ENCODE data around the gene DCAF10. TPM values are rescaled to one million over a fixed set of nuclear protein-coding genes. Genes with fewer than 3 reads are reported as not detected.

DCAF10 gene
- total RNA-seq, 1 donor from 2014 or later, result 17.8 TPM

GRCh38 chr9:37904445-37905130 is 104.0 kb downstream of the DCAF10 start:
- TF ChIP-seq, protein P1, sequence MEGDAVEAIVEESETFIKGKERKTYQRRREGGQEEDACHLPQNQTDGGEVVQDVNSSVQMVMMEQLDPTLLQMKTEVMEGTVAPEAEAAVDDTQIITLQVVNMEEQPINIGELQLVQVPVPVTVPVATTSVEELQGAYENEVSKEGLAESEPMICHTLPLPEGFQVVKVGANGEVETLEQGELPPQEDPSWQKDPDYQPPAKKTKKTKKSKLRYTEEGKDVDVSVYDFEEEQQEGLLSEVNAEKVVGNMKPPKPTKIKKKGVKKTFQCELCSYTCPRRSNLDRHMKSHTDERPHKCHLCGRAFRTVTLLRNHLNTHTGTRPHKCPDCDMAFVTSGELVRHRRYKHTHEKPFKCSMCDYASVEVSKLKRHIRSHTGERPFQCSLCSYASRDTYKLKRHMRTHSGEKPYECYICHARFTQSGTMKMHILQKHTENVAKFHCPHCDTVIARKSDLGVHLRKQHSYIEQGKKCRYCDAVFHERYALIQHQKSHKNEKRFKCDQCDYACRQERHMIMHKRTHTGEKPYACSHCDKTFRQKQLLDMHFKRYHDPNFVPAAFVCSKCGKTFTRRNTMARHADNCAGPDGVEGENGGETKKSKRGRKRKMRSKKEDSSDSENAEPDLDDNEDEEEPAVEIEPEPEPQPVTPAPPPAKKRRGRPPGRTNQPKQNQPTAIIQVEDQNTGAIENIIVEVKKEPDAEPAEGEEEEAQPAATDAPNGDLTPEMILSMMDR (conservative IDR thresholded peaks at IDR 0.05; ENCODE audit: low read depth, low read length), result no peak
- no peak for DNase-seq (ENCODE audit: low read depth)
- peak overlapping the region; percentile 89 for H3K4me3 ChIP-seq (ENCODE audit: low read depth, low read length)

- H3K4me3 ChIP-seq (ENCODE audit: low read depth, low read length), result peak overlapping the region; percentile 89
- TF ChIP-seq, protein P1 (conservative IDR thresholded peaks at IDR 0.05; ENCODE audit: low read depth, low read length), result no peak
- no peak for DNase-seq (ENCODE audit: low read depth)
Measured at GRCh38 chr9:37905131-37905505, 104.5 kb downstream of the DCAF10 start.

- DNase-seq (ENCODE audit: low read depth), result no peak
- no peak overlapping the region for H3K4me3 ChIP-seq (ENCODE audit: low read depth, low read length)
- TF ChIP-seq, protein P1 (conservative IDR thresholded peaks at IDR 0.05; ENCODE audit: low read depth, low read length), result no peak
Measured at GRCh38 chr9:37905776-37906175, 105.2 kb downstream of the DCAF10 start.

- DNase-seq (ENCODE audit: low read depth), result no peak
- TF ChIP-seq, protein P1 (conservative IDR thresholded peaks at IDR 0.05; ENCODE audit: low read depth, low read length), result no peak
Measured at GRCh38 chr9:37906312-37907239, 106.0 kb downstream of the DCAF10 start.

DNA sequence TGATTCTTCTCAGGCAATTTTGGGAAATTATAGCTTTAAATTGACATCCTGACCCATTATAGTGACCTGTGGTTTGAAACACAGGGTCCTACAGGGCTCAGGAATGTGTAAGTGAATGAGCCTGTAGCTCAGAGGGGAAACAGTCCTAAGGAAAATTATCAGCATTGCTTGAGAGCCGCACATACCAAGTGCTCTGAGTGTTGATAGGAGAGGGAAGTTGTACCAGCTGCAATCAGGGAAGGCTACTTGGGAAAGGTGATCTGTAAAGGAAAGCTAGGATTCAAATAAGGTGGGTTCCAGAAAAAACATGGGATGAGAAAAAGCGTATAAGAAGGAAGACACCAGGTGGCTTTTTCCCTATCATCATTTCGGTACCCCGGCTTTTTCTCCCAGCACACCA is 107.7 kb downstream of the DCAF10 start:
- TF ChIP-seq, protein P1 (conservative IDR thresholded peaks at IDR 0.05; ENCODE audit: low read depth, low read length), result no peak
- DNase-seq (ENCODE audit: low read depth), result no peak
- no peak overlapping the region for H3K4me3 ChIP-seq (ENCODE audit: low read depth, low read length)

More at GRCh38 chr9:37906312-37907239, 106.0 kb downstream of the DCAF10 start:
- H3K4me3 ChIP-seq (ENCODE audit: low read depth, low read length), result no peak overlapping the region

DNA sequence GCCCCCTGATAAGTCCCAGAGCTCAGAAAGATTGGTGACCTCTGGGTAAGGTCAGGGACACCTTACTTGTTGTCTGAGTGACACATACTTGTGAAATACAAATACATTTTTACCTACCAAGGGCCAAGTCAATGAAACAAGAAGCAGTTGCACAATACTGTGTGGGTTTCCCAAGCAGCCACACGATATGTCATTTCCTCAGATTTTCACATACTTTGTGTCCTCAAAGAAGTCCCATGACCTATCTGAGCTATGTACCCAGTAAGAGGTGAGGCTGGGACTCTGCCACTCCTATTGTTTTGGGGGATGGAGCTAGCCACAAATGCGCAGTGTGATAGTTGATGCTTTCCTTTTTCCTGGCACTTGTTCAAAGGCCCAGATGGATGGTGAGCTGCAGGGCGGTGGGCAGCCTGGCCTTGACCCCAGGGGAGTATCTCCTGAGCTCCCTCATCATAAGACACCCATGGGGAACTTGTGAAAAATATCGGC is 108.1 kb downstream of the DCAF10 start:
- TF ChIP-seq, protein P1 (conservative IDR thresholded peaks at IDR 0.05; ENCODE audit: low read depth, low read length), result no peak
- DNase-seq (ENCODE audit: low read depth), result no peak

More for the DNA sequence above, 108.1 kb downstream of the DCAF10 start:
- no peak overlapping the region for H3K4me3 ChIP-seq (ENCODE audit: low read depth, low read length)

Measured in epithelial cell of proximal tubule (primary cell).